GM12878 (cell line): ENCODE measurements around the gene LRRFIP2. TPM values are rescaled to one million over a fixed set of nuclear protein-coding genes. Genes with fewer than 3 reads are reported as not detected.

ENCODE experiments used
- ATF2 ChIP-seq: IDR thresholded peaks from 2 replicates; pipeline ENCODE4 v1.6.1; 2012; ENCODE audit warnings: low read length, inconsistent platforms
- BCL11A ChIP-seq: IDR thresholded peaks from 2 replicates; pipeline ENCODE4 v1.6.1; 2011; ENCODE audit warnings: low read depth, low read length
- CBX3 ChIP-seq: fragments of 200-600 bp; sonication (generic); IDR thresholded peaks from 2 replicates; pipeline ENCODE4 v1.6.1; 2016; ENCODE audit warnings: low read depth, borderline replicate concordance
- ETV6 ChIP-seq, 2 experiments: fragments of 450-650 bp in 1 of 2; IDR thresholded peaks in 1 of 2; conservative IDR thresholded peaks in 1 of 2; 2 replicates each; pipeline ENCODE4 v1.6.1; 2014; ENCODE audit warnings: antibody characterized with exemption in 1 of 2, borderline replicate concordance in 1 of 2, low read depth in 1 of 2, mild to moderate bottlenecking in 1 of 2, moderate library complexity in 1 of 2
- GABPA ChIP-seq: IDR thresholded peaks from 2 replicates; pipeline ENCODE4 v1.6.1; 2014; ENCODE audit warnings: antibody characterized with exemption, low read depth, mild to moderate bottlenecking, inconsistent platforms
- GATAD2B ChIP-seq: fragments of 450-650 bp; conservative IDR thresholded peaks from 2 replicates; pipeline ENCODE4 v1.6.1; 2017; ENCODE audit warnings: low read depth, mild to moderate bottlenecking, moderate library complexity
- JUNB ChIP-seq: IDR thresholded peaks from 2 replicates; pipeline ENCODE4 v1.6.1; 2016; ENCODE audit warnings: antibody characterized with exemption, mild to moderate bottlenecking
- MEF2A ChIP-seq: IDR thresholded peaks from 2 replicates; pipeline ENCODE4 v1.6.1; 2011; ENCODE audit warnings: low read depth, mild to moderate bottlenecking, low read length, moderate library complexity; ENCODE audit not compliant: insufficient read depth
- MTA2 ChIP-seq: fragments of 450-650 bp; IDR thresholded peaks from 2 replicates; pipeline ENCODE4 v1.6.1; 2016; ENCODE audit warnings: low read depth, mild to moderate bottlenecking, moderate library complexity
- NFIC ChIP-seq: IDR thresholded peaks from 2 replicates; pipeline ENCODE4 v1.6.1; 2012; ENCODE audit warnings: low read depth, mild to moderate bottlenecking, inconsistent platforms, low read length, moderate library complexity
- NKRF ChIP-seq: fragments of 450-650 bp; conservative IDR thresholded peaks from 2 replicates; pipeline ENCODE4 v1.6.1; 2017; ENCODE audit warnings: mild to moderate bottlenecking, moderate library complexity
- NR2C2 ChIP-seq: IDR thresholded peaks from 2 replicates; pipeline ENCODE4 v1.6.1; 2011; ENCODE audit warnings: borderline replicate concordance, low read depth; ENCODE audit not compliant: control insufficient read depth, insufficient read length
- PKNOX1 ChIP-seq: fragments of 450-650 bp; IDR thresholded peaks from 2 replicates; pipeline ENCODE4 v1.6.1; 2016; ENCODE audit warnings: mild to moderate bottlenecking
- PRDM15 ChIP-seq: fragments of 450-650 bp; formaldehyde crosslinking; IDR thresholded peaks from 2 replicates; pipeline ENCODE4 v1.4.0; 2020; ENCODE audit warnings: mild to moderate bottlenecking, moderate library complexity
- RUNX3 ChIP-seq: IDR thresholded peaks from 2 replicates; pipeline ENCODE4 v1.6.1; 2012; ENCODE audit warnings: low read length, inconsistent platforms
- SMC3 ChIP-seq: IDR thresholded peaks from 2 replicates; pipeline ENCODE4 v1.6.1; 2011; ENCODE audit warnings: low read length, improper control_type of control experiment, borderline replicate concordance
- TAF1 ChIP-seq: IDR thresholded peaks from 2 replicates; pipeline ENCODE4 v1.6.1; 2011; ENCODE audit warnings: mild to moderate bottlenecking, low read depth, low read length, borderline replicate concordance
- WRNIP1 ChIP-seq: IDR thresholded peaks from 2 replicates; pipeline ENCODE4 v1.6.1; 2011; ENCODE audit warnings: low read depth, low read length, improper control_type of control experiment, borderline replicate concordance
- ZBTB4 ChIP-seq: fragments of 450-650 bp; formaldehyde crosslinking; IDR thresholded peaks from 2 replicates; pipeline ENCODE4 v1.4.0; 2022; ENCODE audit warnings: mild to moderate bottlenecking, moderate library complexity
- polyA plus RNA-seq, 11 experiments: library from polyadenylated mRNA; depleted of rRNA in 4 of 11; unstranded in 6 of 11; stranded (reverse) in 5 of 11; fragments of >200 nt; fragmentation: Nextera tagmentation in 4 of 11; fragmentation: Illumina TruSeq in 1 of 11; extraction: Ambion mirVana in 4 of 11; extraction: Trizol in 1 of 11; gene quantifications; 1 replicate in 1 of 11; 2 replicates in 10 of 11; pipeline versions ENCODE4 v1.2.1 to v1.2.3, GENCODE V29; 2011 to 2016; ENCODE audit warnings: inconsistent platforms in 2 of 11, missing spikeins in 2 of 11, low read depth in 1 of 11
- total RNA-seq, 4 experiments: library from RNA; depleted of rRNA in 3 of 4; stranded (reverse); fragments of >200 nt in 3 of 4; fragmentation: Illumina TruSeq in 1 of 4; extraction: Trizol in 1 of 4; gene quantifications; 2 replicates each; pipeline versions ENCODE4 v1.2.1 to v1.2.3, GENCODE V29; 2013 to 2021

The LRRFIP2 gene
- total and polyA plus RNA-seq, 10 of the 15 experiments (the other 5 are each of a cell fraction or from before 2014, with no cell fraction given), result 9.7 to 46.9 (median 38.1) TPM

- TF ChIP-seq ATF2 (peak; percentile 56; the same call in 1 of the 2 replicates), BCL11A (peak; percentile 64; the same call in 1 of the 2 replicates), RUNX3 (no peak; the same call in 1 of the 2 replicates), JUNB (peak; percentile 71), GABPA (no peak), MTA2 (peak; percentile 65), TAF1 (no peak), SMC3 (0 out of 2 replicates have a peak, but pooled peaks have one; percentile 10), GATAD2B (no peak), NKRF (no peak), ETV6 (conservative IDR thresholded peaks at IDR 0.05 in 1 of 2, IDR thresholded peaks at IDR 0.05 in 1 of 2; ENCODE audit: borderline replicate concordance in 1 of 2, low read depth in 1 of 2) (no peak), NR2C2 (no peak), NFIC (peak; percentile 37; the same call in 1 of the 2 replicates), PRDM15 (CRISPR knock-in tag) (no peak), ZBTB4 (no peak), WRNIP1 (no peak), CBX3 (no peak), PKNOX1 (peak; percentile 46; the same call in 1 of the 2 replicates), MEF2A (peak; percentile 79)
Observed at GRCh38 chr3:37054370-37054769, 120.0 kb downstream of the LRRFIP2 start (continued).
